PC-9 (cell line): Measurements from ENCODE around the gene ACKR1. TPM values are rescaled to one million over a fixed set of nuclear protein-coding genes. Genes with fewer than 3 reads are reported as not detected.

Experiments
- BruUV-seq: library from RNA; stranded (reverse); fragments of 400-500 nt; replicated peaks from 2 replicates; lab custom pipeline; 2021; lab: Mats Ljungman, UMichigan
- CTCF ChIA-PET: fragments of 300-600 bp; sonication (Branson Sonifier 250); formaldehyde crosslinking; loops from one replicate; lab custom pipeline; 2022; ENCODE audit warnings: antibody characterized with exemption; lab: Charles Lee
- POLR2A ChIA-PET: fragments of 300-600 bp; sonication (Branson Sonifier 250); formaldehyde crosslinking; loops from one replicate; lab custom pipeline; 2022; ENCODE audit warnings: antibody characterized with exemption; ENCODE audit not compliant: unreplicated experiment; lab: Charles Lee
- DNase-seq, 2 experiments: peaks; one replicate each; pipeline versions ENCODE4 v3.0.0 to v3.0.0-alpha.2; 2015 to 2022; ENCODE audit warnings: mixed read lengths in 1 of 2
- H2AFZ ChIP-seq: fragments of 200-600 bp; sonication (generic); 2 replicates; pipeline ENCODE4 v1.8.1; 2017; ENCODE audit warnings: antibody characterized with exemption
- H3F3A ChIP-seq: fragments of 200-600 bp; sonication (generic); 2 replicates; pipeline ENCODE4 v1.8.1; 2017; ENCODE audit warnings: antibody characterized with exemption, mild to moderate bottlenecking, low read depth; ENCODE audit not compliant: insufficient read depth
- H3K27ac ChIP-seq: fragments of 200-600 bp; sonication (generic); 2 replicates; pipeline ENCODE4 v1.6.1; 2016; ENCODE audit warnings: mixed run types
- H3K27me3 ChIP-seq: fragments of 200-600 bp; sonication (generic); 2 replicates; pipeline ENCODE4 v1.6.1; 2016; ENCODE audit warnings: low read depth, mixed run types; ENCODE audit not compliant: insufficient read depth
- H3K36me3 ChIP-seq: fragments of 200-600 bp; sonication (generic); 2 replicates; pipeline ENCODE4 v1.6.1; 2016; ENCODE audit warnings: low read depth, mixed run types
- H3K4me1 ChIP-seq: fragments of 200-600 bp; sonication (generic); replicated peaks from 2 replicates; pipeline ENCODE4 v1.6.1; 2016; ENCODE audit warnings: mixed run types; ENCODE audit not compliant: insufficient read depth
- H3K4me2 ChIP-seq: fragments of 200-600 bp; sonication (generic); 2 replicates; pipeline ENCODE4 v1.6.1; 2017; ENCODE audit warnings: mixed run types
- H3K4me3 ChIP-seq: fragments of 200-600 bp; sonication (generic); 2 replicates; pipeline ENCODE4 v1.6.1; 2016; ENCODE audit warnings: mixed run types
- H3K79me2 ChIP-seq: fragments of 200-600 bp; sonication (generic); 2 replicates; pipeline ENCODE4 v1.6.1; 2017; ENCODE audit warnings: low read depth, mixed run types
- H3K9me2 ChIP-seq: fragments of 200-600 bp; sonication (generic); 2 replicates; pipeline ENCODE4 v1.8.1; 2017; ENCODE audit warnings: mild to moderate bottlenecking; ENCODE audit not compliant: insufficient read depth
- H3K9me3 ChIP-seq: fragments of 200-600 bp; sonication (generic); 2 replicates; pipeline ENCODE4 v1.8.1; 2016; ENCODE audit warnings: low read depth; ENCODE audit not compliant: insufficient read depth
- H4K20me1 ChIP-seq: fragments of 200-600 bp; sonication (generic); 2 replicates; pipeline ENCODE4 v1.8.1; 2017; ENCODE audit not compliant: insufficient read depth
- EZH2 ChIP-seq: fragments of 200-600 bp; sonication (generic); IDR thresholded peaks from 2 replicates; pipeline ENCODE4 v1.8.0; 2017; ENCODE audit warnings: antibody characterized with exemption, low read depth
- intact Hi-C: fragments of 100-400 bp; cut with micrococcal nuclease; formaldehyde crosslinking; loops from one replicate; pipeline ENCODE4 v1.10.0; 2022; ENCODE audit not compliant: unreplicated experiment
- total RNA-seq: library from RNA; stranded (reverse); gene quantifications from 2 replicates; pipeline ENCODE4 v1.2.3, GENCODE V29; 2021
- TF ChIP-seq, protein P1 (sequence below): fragments of 200-600 bp; sonication (generic); conservative IDR thresholded peaks from 2 replicates; pipeline ENCODE4 v1.6.1; 2017; ENCODE audit warnings: mixed run types, antibody characterized with exemption, mild to moderate bottlenecking, moderate library complexity

ACKR1 gene
- total RNA-seq, 1 experiment from 2014 or later, result not detected

DNA sequence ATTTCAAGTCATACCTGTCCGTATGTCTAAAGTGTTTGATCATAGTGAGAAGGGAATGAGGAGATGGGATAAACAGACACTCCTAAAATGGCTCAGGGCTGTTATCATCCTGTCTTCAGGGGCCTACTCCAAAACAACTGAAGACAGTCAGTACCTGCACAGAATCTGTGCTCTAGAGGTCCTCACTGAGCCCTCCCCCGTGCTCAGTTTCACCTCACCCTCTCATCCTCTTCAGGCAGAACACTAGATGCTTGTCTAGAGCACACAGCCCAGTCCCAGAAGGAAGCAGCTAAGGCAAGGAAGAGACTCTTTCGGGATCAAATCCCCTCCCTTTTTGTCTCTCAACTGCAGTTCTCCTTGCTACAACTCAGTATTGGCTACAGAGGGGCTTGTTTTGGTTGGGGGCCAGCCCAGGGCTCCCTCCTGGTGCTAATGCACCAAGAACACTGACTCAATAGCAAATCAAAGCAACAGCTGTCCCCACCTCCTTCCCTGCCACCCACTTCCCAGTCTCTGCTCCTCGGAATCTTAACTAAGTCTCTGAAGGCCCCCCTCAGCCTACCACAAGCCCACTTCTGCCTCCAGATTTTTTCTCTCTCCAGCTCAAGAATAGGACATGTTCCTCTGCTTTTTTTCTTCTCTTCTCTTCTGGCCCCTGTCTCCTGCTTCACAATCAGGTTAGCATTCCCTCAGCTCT is 23.2 kb upstream of the ACKR1 start:
- no peaks in the 10 kb centered on the region for H3K36me3 ChIP-seq
- no peak overlapping the region for H3K27ac ChIP-seq
- no peak for TF ChIP-seq EZH2
- TF ChIP-seq, protein P1, sequence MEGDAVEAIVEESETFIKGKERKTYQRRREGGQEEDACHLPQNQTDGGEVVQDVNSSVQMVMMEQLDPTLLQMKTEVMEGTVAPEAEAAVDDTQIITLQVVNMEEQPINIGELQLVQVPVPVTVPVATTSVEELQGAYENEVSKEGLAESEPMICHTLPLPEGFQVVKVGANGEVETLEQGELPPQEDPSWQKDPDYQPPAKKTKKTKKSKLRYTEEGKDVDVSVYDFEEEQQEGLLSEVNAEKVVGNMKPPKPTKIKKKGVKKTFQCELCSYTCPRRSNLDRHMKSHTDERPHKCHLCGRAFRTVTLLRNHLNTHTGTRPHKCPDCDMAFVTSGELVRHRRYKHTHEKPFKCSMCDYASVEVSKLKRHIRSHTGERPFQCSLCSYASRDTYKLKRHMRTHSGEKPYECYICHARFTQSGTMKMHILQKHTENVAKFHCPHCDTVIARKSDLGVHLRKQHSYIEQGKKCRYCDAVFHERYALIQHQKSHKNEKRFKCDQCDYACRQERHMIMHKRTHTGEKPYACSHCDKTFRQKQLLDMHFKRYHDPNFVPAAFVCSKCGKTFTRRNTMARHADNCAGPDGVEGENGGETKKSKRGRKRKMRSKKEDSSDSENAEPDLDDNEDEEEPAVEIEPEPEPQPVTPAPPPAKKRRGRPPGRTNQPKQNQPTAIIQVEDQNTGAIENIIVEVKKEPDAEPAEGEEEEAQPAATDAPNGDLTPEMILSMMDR, result no peak
- 0 out of 2 replicates have a peak, but pooled peaks cover 10% of the 10 kb centered on the region for H3K27me3 ChIP-seq
- H3K9me2 ChIP-seq, result no peaks in the 10 kb centered on the region
- ChIA-PET CTCF (no interaction called here), POLR2A (no interaction called here)
- no peaks in the 10 kb centered on the region for H3K79me2 ChIP-seq
- no peak overlapping the region for H3K4me2 ChIP-seq
- no peaks in the 10 kb centered on the region for H3F3A ChIP-seq
- no peaks in the 10 kb centered on the region for H3K9me3 ChIP-seq
- BruUV-seq, result no TSS peak
- H2AFZ ChIP-seq, result no peak overlapping the region
- intact Hi-C loops, result no loop called here
- H3K4me3 ChIP-seq, result no peak overlapping the region
- H4K20me1 ChIP-seq, result no peaks in the 10 kb centered on the region
- no peak for DNase-seq
- H3K4me1 ChIP-seq, result no peaks in the 10 kb centered on the region

DNA sequence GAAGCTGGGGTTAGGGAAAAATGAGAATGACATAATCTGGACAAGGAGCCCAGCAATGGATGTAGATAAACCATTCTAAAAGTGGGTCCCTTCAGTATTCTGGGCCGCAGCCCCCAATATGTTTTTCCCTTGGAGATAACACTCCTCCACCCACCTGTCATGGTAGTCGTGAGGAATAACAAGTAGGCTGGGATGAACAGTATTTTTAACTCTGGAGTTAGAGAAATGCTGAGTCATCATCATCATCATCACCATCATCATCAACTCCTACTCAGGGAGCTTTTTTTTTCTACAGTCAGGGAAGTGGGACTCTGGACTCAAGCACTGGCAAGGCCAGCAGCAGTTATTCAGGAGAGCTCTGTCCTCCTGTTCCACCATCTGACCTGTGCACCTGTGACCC is 20.5 kb upstream of the ACKR1 start:
- Histone ChIP-seq H3K4me3 (no peak overlapping the region), H3K79me2 (no peaks in the 10 kb centered on the region), H3K27ac (no peak overlapping the region), H3K36me3 (no peaks in the 10 kb centered on the region), H3K4me1 (no peaks in the 10 kb centered on the region), H2AFZ (no peak overlapping the region), H3K9me2 (no peaks in the 10 kb centered on the region), H3F3A (no peaks in the 10 kb centered on the region), H3K9me3 (no peaks in the 10 kb centered on the region), H3K4me2 (no peak overlapping the region), H3K27me3 (peaks cover 33% of the 10 kb centered on the region), H4K20me1 (no peaks in the 10 kb centered on the region)
- no peak for DNase-seq
- ChIA-PET POLR2A (no interaction called here), CTCF (no interaction called here)
- BruUV-seq, result no TSS peak
- intact Hi-C loops, result no loop called here
- no peak for TF ChIP-seq EZH2
- TF ChIP-seq, protein P1, result no peak

DNA sequence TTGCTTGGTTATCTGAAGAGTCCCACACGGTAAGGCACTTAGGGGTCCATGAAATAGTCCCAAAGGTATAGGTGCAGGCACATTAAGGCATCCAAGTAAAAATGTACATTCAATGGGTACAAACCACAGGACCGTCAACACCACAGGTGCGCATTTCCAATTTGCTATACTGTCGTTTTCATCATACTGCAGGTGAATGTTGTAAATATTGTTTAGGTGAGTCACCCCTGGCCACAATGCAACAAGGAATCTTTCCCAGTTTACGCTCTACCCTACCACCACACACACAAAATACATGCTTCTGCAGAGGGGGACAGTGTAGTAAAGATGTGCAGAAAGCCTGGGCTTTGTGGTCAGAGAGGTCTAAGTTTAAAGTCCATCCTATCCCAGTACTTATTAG is 19.6 kb upstream of the ACKR1 start:
- Histone ChIP-seq H3K27ac (no peak overlapping the region), H3K9me2 (no peaks in the 10 kb centered on the region), H4K20me1 (no peaks in the 10 kb centered on the region), H3K4me1 (no peaks in the 10 kb centered on the region), H3K4me3 (no peak overlapping the region), H3F3A (no peaks in the 10 kb centered on the region), H3K27me3 (peaks cover 39% of the 10 kb centered on the region), H2AFZ (no peak overlapping the region), H3K79me2 (no peaks in the 10 kb centered on the region), H3K4me2 (no peak overlapping the region), H3K36me3 (no peaks in the 10 kb centered on the region), H3K9me3 (no peaks in the 10 kb centered on the region)
- POLR2A ChIA-PET, result no interaction called here
- no peak for DNase-seq
- CTCF ChIA-PET, result no interaction called here
- TF ChIP-seq EZH2, result no peak
- TF ChIP-seq, protein P1, result no peak
- no TSS peak for BruUV-seq
- intact Hi-C loops, result no loop called here
